Body of pancreas (tissue), 4 donors: ENCODE data around the gene EIF3L.

ENCODE experiments used
- POLR2A ChIP-seq, 3 donors: fragments of 450-650 bp; IDR thresholded peaks; one replicate each; pipeline ENCODE4 v1.6.1; 2016; ENCODE audit warnings: antibody characterized with exemption in 3 of 3, mild to moderate bottlenecking in 2 of 3
- TF ChIP-seq, protein P1 (sequence below), 7 experiments: fragments of 450-650 bp in 4 of 7; fragments of 200-600 bp in 3 of 7; sonication (generic) in 3 of 7; IDR thresholded peaks; one replicate each; pipeline ENCODE4 v1.5.1; 2016 to 2019; ENCODE audit warnings: antibody characterized with exemption in 7 of 7

DNA sequence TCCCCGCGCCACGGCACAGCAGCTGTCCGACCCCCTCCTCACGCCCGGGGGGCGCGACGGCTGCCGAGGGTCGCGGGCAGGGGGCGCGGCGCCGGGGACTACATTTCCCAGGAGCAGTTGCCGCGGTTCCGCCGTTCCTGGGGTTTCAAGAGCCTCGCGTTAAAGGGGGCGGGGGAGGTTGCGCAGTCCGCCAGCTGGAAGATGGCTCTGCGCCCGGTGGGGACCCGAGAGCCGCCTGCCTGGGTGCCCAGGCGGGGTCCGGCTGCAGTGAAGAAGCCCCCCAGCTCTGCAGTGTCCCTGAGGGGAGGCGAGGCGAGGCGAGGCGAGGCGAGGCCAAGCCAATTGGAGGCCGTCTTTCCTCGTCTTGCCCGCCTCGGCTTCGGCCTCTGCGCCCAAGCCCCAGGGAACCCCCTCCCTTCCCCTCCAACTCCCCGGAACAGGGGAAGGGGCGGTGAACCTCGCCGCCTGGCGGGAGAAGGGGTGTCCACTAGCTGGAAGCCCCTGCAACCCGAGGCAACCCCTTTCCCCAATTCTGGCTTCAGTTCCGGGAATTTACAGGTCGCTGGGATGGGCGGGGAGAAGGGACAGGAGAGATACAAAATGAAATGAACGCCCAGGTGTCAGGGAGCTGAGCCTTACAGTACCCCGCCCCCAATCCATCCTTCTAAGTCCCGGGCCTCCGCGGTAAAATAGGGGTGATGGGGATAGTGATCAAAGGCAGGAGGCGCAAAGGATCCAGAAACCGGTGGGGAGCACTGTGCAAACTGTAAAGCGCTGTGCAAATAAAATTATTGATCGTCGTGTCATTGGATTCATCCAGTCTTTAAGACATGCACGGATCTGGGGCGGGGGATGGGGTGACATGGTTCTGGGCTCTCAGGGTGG is 46.7 kb upstream of the EIF3L start:
- TF ChIP-seq, protein P1, sequence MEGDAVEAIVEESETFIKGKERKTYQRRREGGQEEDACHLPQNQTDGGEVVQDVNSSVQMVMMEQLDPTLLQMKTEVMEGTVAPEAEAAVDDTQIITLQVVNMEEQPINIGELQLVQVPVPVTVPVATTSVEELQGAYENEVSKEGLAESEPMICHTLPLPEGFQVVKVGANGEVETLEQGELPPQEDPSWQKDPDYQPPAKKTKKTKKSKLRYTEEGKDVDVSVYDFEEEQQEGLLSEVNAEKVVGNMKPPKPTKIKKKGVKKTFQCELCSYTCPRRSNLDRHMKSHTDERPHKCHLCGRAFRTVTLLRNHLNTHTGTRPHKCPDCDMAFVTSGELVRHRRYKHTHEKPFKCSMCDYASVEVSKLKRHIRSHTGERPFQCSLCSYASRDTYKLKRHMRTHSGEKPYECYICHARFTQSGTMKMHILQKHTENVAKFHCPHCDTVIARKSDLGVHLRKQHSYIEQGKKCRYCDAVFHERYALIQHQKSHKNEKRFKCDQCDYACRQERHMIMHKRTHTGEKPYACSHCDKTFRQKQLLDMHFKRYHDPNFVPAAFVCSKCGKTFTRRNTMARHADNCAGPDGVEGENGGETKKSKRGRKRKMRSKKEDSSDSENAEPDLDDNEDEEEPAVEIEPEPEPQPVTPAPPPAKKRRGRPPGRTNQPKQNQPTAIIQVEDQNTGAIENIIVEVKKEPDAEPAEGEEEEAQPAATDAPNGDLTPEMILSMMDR (IDR thresholded peaks at IDR 0.05), result no peak
- TF ChIP-seq POLR2A (IDR thresholded peaks at IDR 0.05), result peak; percentile 50 to 75 (median 63)
